H1 (cell line): ENCODE results near the gene BLMH. TPM values are rescaled to one million over a fixed set of nuclear protein-coding genes. Genes with fewer than 3 reads are reported as not detected.

Experiments used
- CTCF ChIA-PET: fragments of 300-600 bp; sonication (Branson Sonifier 250); formaldehyde crosslinking; loops from one replicate; lab custom pipeline; 2021; ENCODE audit not compliant: partially characterized antibody; lab: Charles Lee
- POLR2A ChIA-PET: fragments of 300-600 bp; sonication (Branson Sonifier 250); formaldehyde crosslinking; loops from one replicate; lab custom pipeline; 2021; ENCODE audit warnings: inconsistent platforms; ENCODE audit not compliant: partially characterized antibody; lab: Charles Lee
- DNase-seq, 2 experiments: peaks; one replicate each; pipeline versions ENCODE4 v3.0.0 to v3.0.0-alpha.2; 2010 to 2022; ENCODE audit warnings: low spot score in 2 of 2, low read depth in 1 of 2, mixed read lengths in 1 of 2
- FAIRE-seq: peaks from 2 replicates; lab custom pipeline; 2011; peaks lifted over from hg19 to GRCh38; lab: Jason Lieb, UNC
- H2AFZ ChIP-seq: 2 replicates; pipeline ENCODE4 v1.8.1; 2012; ENCODE audit warnings: low read length, inconsistent platforms
- H2AK5ac ChIP-seq: 2 replicates; pipeline ENCODE4 v1.6.1; 2013; ENCODE audit warnings: low read depth, low read length
- H2BK120ac ChIP-seq: replicated peaks from 2 replicates; pipeline ENCODE3; 2013; ENCODE audit warnings: low read depth, low read length, inconsistent platforms
- H2BK12ac ChIP-seq: 2 replicates; pipeline ENCODE4 v1.6.1; 2013; ENCODE audit warnings: low read depth, low read length
- H2BK15ac ChIP-seq: 2 replicates; pipeline ENCODE4 v1.6.1; 2013; ENCODE audit warnings: low read length
- H2BK20ac ChIP-seq: 2 replicates; pipeline ENCODE4 v1.6.1; 2013; ENCODE audit warnings: low read length
- H2BK5ac ChIP-seq: 2 replicates; pipeline ENCODE4 v1.6.1; 2013; ENCODE audit warnings: low read depth, low read length
- H3K14ac ChIP-seq: 2 replicates; pipeline ENCODE4 v1.6.1; 2013; ENCODE audit warnings: inconsistent platforms; ENCODE audit not compliant: insufficient read length
- H3K18ac ChIP-seq: 2 replicates; pipeline ENCODE4 v1.6.1; 2013; ENCODE audit warnings: low read length; ENCODE audit errors: extremely low read depth
- H3K23ac ChIP-seq: 2 replicates; pipeline ENCODE4 v1.6.1; 2013; ENCODE audit warnings: inconsistent platforms; ENCODE audit not compliant: insufficient read length
- H3K23me2 ChIP-seq: 2 replicates; pipeline ENCODE4 v1.6.1; 2013; ENCODE audit warnings: low read depth, low read length
- H3K27ac ChIP-seq: 2 replicates; pipeline ENCODE4 v1.6.1; 2011; ENCODE audit warnings: low read depth, low read length, inconsistent platforms
- H3K27me3 ChIP-seq, 4 experiments: replicated peaks in 1 of 4; 1 replicate in 1 of 4; 2 replicates in 3 of 4; pipeline versions ENCODE4 v1.6.1 to v1.8.1; 2011 to 2013; ENCODE audit warnings: low read length in 3 of 4, mild to moderate bottlenecking in 3 of 4, inconsistent platforms in 2 of 4, mixed read lengths in 2 of 4, moderate library complexity in 1 of 4; ENCODE audit not compliant: control insufficient read depth in 3 of 4, insufficient read depth in 3 of 4; ENCODE audit errors: extremely low read depth in 1 of 4
- H3K36me3 ChIP-seq, 4 experiments: 2 replicates each; pipeline versions ENCODE4 v1.6.1 to v1.8.1; 2011 to 2013; ENCODE audit warnings: mild to moderate bottlenecking in 4 of 4, low read length in 3 of 4, moderate library complexity in 2 of 4, control low read depth in 1 of 4, inconsistent platforms in 1 of 4; ENCODE audit not compliant: insufficient read depth in 4 of 4, control insufficient read depth in 2 of 4
- H3K4ac ChIP-seq: replicated peaks from 2 replicates; pipeline ENCODE3; 2013; ENCODE audit warnings: low read length, low read depth, mixed read lengths, inconsistent platforms; ENCODE audit not compliant: insufficient read length
- H3K4me1 ChIP-seq, 4 experiments: replicated peaks in 1 of 4; 1 replicate in 1 of 4; 2 replicates in 3 of 4; pipeline versions ENCODE4 v1.6.1 to v1.8.1; 2011 to 2013; ENCODE audit warnings: low read length in 3 of 4, inconsistent platforms in 2 of 4, mixed read lengths in 1 of 4; ENCODE audit not compliant: insufficient read depth in 4 of 4, control insufficient read depth in 3 of 4
- H3K4me2 ChIP-seq, 2 experiments: 2 replicates each; pipeline versions ENCODE4 v1.6.1 to v1.8.1; 2011 to 2013; ENCODE audit warnings: low read depth in 2 of 2, low read length in 2 of 2, control low read depth in 1 of 2, inconsistent platforms in 1 of 2, mild to moderate bottlenecking in 1 of 2; ENCODE audit not compliant: insufficient read depth in 1 of 2
- H3K4me3 ChIP-seq, 4 experiments: fragments of 200-600, 300-600 bp in 1 of 4; sonication (generic), shearing (Covaris generic), sonication (Bioruptor Twin) in 1 of 4; 2 replicates each; pipeline versions ENCODE4 v1.5.1 to v1.8.1; 2011 to 2016; ENCODE audit warnings: low read length in 4 of 4, low read depth in 3 of 4, control low read depth in 2 of 4, inconsistent platforms in 2 of 4, mild to moderate bottlenecking in 2 of 4, mixed read lengths in 1 of 4, moderate library complexity in 1 of 4; ENCODE audit not compliant: insufficient read depth in 2 of 4; ENCODE audit errors: extremely low read depth in 1 of 4
- H3K56ac ChIP-seq: replicated peaks from 2 replicates; pipeline ENCODE3; 2013; ENCODE audit warnings: low read depth, mild to moderate bottlenecking, mixed read lengths, low read length, inconsistent platforms; ENCODE audit not compliant: insufficient read length
- H3K79me1 ChIP-seq: 2 replicates; pipeline ENCODE4 v1.6.1; 2013; ENCODE audit warnings: low read depth, low read length, control low read depth
- H3K79me2 ChIP-seq, 2 experiments: 2 replicates each; pipeline versions ENCODE4 v1.6.1 to v1.8.1; 2012 to 2013; ENCODE audit warnings: low read length in 2 of 2, mild to moderate bottlenecking in 2 of 2, inconsistent platforms in 1 of 2; ENCODE audit not compliant: insufficient read depth in 2 of 2, control insufficient read depth in 1 of 2
- H3K9ac ChIP-seq, 4 experiments: replicated peaks in 1 of 4; 1 replicate in 1 of 4; 2 replicates in 3 of 4; pipeline versions ENCODE4 v1.6.1 to v1.8.1; 2011 to 2013; ENCODE audit warnings: low read depth in 3 of 4, low read length in 3 of 4, control low read depth in 2 of 4, mild to moderate bottlenecking in 2 of 4, moderate library complexity in 2 of 4, inconsistent platforms in 1 of 4; ENCODE audit errors: extremely low read depth in 1 of 4
- H3K9me3 ChIP-seq, 2 experiments: 2 replicates each; pipeline versions ENCODE4 v1.6.1 to v1.8.1; 2012 to 2013; ENCODE audit warnings: mild to moderate bottlenecking in 2 of 2, moderate library complexity in 2 of 2, control low read depth in 1 of 2, inconsistent platforms in 1 of 2, low read depth in 1 of 2, low read length in 1 of 2, mixed read lengths in 1 of 2; ENCODE audit not compliant: insufficient read depth in 2 of 2
- H4K20me1 ChIP-seq, 2 experiments: replicated peaks in 1 of 2; 2 replicates each; pipeline versions ENCODE3 to v1.8.1; 2011 to 2013; ENCODE audit warnings: inconsistent platforms in 2 of 2, low read length in 2 of 2, mild to moderate bottlenecking in 1 of 2; ENCODE audit not compliant: insufficient read depth in 2 of 2, control insufficient read depth in 1 of 2
- H4K5ac ChIP-seq: 2 replicates; pipeline ENCODE4 v1.6.1; 2013; ENCODE audit warnings: low read length, low read depth, mixed read lengths, inconsistent platforms; ENCODE audit not compliant: insufficient read length
- H4K8ac ChIP-seq: 2 replicates; pipeline ENCODE4 v1.8.0; 2013; ENCODE audit warnings: mild to moderate bottlenecking, moderate library complexity, low read length, inconsistent platforms; ENCODE audit not compliant: insufficient read depth; ENCODE audit errors: extremely low read depth
- H4K91ac ChIP-seq: replicated peaks from 2 replicates; pipeline ENCODE3; 2013; ENCODE audit warnings: low read length, mixed read lengths, inconsistent platforms; ENCODE audit not compliant: insufficient read length
- ASH2L ChIP-seq: fragments of 200-600, 300-600 bp; sonication (generic); IDR thresholded peaks from one replicate; pipeline ENCODE4 v1.7.1; 2017; ENCODE audit warnings: low read length
- BCL11A ChIP-seq, 2 experiments: IDR thresholded peaks; one replicate each; pipeline ENCODE4 v1.6.1; 2011; ENCODE audit warnings: low read depth in 2 of 2, low read length in 2 of 2, mild to moderate bottlenecking in 2 of 2
- CBX8 ChIP-seq: fragments of 300-800, 300-1000 bp; sonication (generic); IDR thresholded peaks from 2 replicates; pipeline ENCODE4 v1.7.1; 2016; ENCODE audit warnings: low read depth, low read length, borderline replicate concordance
- CEBPB ChIP-seq: IDR thresholded peaks from 2 replicates; pipeline ENCODE4 v1.6.1; 2012; ENCODE audit warnings: low read depth, low read length
- CREB1 ChIP-seq: IDR thresholded peaks from 2 replicates; pipeline ENCODE4 v1.6.1; 2012; ENCODE audit warnings: inconsistent platforms
- CTBP2 ChIP-seq: IDR thresholded peaks from 2 replicates; pipeline ENCODE4 v1.7.0; 2011; ENCODE audit warnings: borderline replicate concordance, mild to moderate bottlenecking, moderate library complexity, mixed read lengths, low read length; ENCODE audit not compliant: insufficient read depth, insufficient read length
- EP300 ChIP-seq, 2 experiments: IDR thresholded peaks; 1 replicate in 1 of 2; 2 replicates in 1 of 2; pipeline ENCODE4 v1.6.1; 2011 to 2012; ENCODE audit warnings: low read depth in 2 of 2, low read length in 2 of 2, mild to moderate bottlenecking in 2 of 2, borderline replicate concordance in 1 of 2, inconsistent platforms in 1 of 2, moderate library complexity in 1 of 2
- PHF8 ChIP-seq: fragments of 200-600 bp; sonication (generic); conservative IDR thresholded peaks from 2 replicates; pipeline ENCODE4 v1.7.1; 2012; ENCODE audit warnings: low read depth, mild to moderate bottlenecking, inconsistent platforms, low read length, moderate library complexity
- RAD21 ChIP-seq, 2 experiments: IDR thresholded peaks in 1 of 2; conservative IDR thresholded peaks in 1 of 2; 2 replicates each; pipeline ENCODE4 v1.6.1; 2011; ENCODE audit warnings: low read depth in 2 of 2, low read length in 2 of 2, improper control_type of control experiment in 1 of 2, inconsistent platforms in 1 of 2, mild to moderate bottlenecking in 1 of 2, moderate library complexity in 1 of 2
- SRF ChIP-seq: IDR thresholded peaks from 2 replicates; pipeline ENCODE4 v1.6.1; 2011; ENCODE audit warnings: mild to moderate bottlenecking, low read depth, low read length, moderate library complexity
- TAF1 ChIP-seq: IDR thresholded peaks from 2 replicates; pipeline ENCODE4 v1.6.1; 2011; ENCODE audit warnings: mild to moderate bottlenecking, low read depth, low read length
- TBP ChIP-seq: IDR thresholded peaks from 2 replicates; pipeline ENCODE4 v1.6.1; 2011; ENCODE audit warnings: low read depth, low read length, improper control_type of control experiment
- TCF12 ChIP-seq: IDR thresholded peaks from 2 replicates; pipeline ENCODE4 v1.6.1; 2011; ENCODE audit warnings: low read depth, mild to moderate bottlenecking, low read length
- WGBS, 2 experiments: shearing (Covaris generic) in 1 of 2; methylation state at CpG; one replicate each; pipeline versions ENCODE4 v1.1.6 to v1.1.7; 2013 to 2015; ENCODE audit warnings: low lambda C conversion rate in 2 of 2, mixed read lengths in 2 of 2, inconsistent platforms in 1 of 2, low coverage in 1 of 2, missing lambda C conversion rate in 1 of 2; ENCODE audit not compliant: insufficient replicate concordance in 2 of 2, insufficient coverage in 1 of 2, insufficient read length in 1 of 2; ENCODE audit errors: extremely low coverage in 1 of 2, missing lambda C conversion rate in 1 of 2; 5-methylcytosine and 5-hydroxymethylcytosine counted together
- polyA plus RNA-seq, 7 experiments: library from polyadenylated mRNA; depleted of rRNA in 3 of 7; stranded (reverse) in 5 of 7; unstranded in 2 of 7; fragments of >200 nt in 5 of 7; fragments of 200-250 nt in 2 of 7; gene quantifications; 1 replicate in 5 of 7; 2 replicates in 1 of 7; 4 replicates in 1 of 7; pipeline versions ENCODE4 v1.2.1 to v1.2.3, GENCODE V29; 2011 to 2013; ENCODE audit warnings: missing spikeins in 2 of 7, mixed read lengths in 2 of 7
- total RNA-seq: library from RNA; stranded (reverse); fragmentation: NEBNext Ultra II Directional; extraction: Animal tissue kit (Norgen Biotek cat#: 25700); gene quantifications from 2 replicates; pipeline ENCODE4 v1.2.1, GENCODE V29; 2021
- TF ChIP-seq, protein P1 (sequence below): IDR thresholded peaks from 2 replicates; pipeline ENCODE4 v1.6.1; 2012; ENCODE audit warnings: inconsistent platforms

BLMH gene
- total and polyA plus RNA-seq, 2 of the 8 experiments (the other 6 are each of a cell fraction or from before 2014, with no cell fraction given) = 18.2 to 74.3 TPM

- Histone ChIP-seq H3K4me2 (no peak overlapping the region), H3K23me2 (no peaks in the 10 kb centered on the region)
Observed at GRCh38 chr17:30309591-30309990, 17.8 kb upstream of the BLMH start.

More at GRCh38 chr17:30309591-30309990, 17.8 kb upstream of the BLMH start:
- no peak overlapping the region for H2BK20ac ChIP-seq
- ChIA-PET POLR2A (no interaction called here), CTCF (no interaction called here)
- H3K36me3 ChIP-seq = no peaks in the 10 kb centered on the region
- peak overlapping the region; percentile 89; the same call in 1 of the 2 replicates for H2AFZ ChIP-seq
- no peaks in the 10 kb centered on the region for H3K79me1 ChIP-seq
- no peaks in the 10 kb centered on the region for H4K20me1 ChIP-seq
- H3K14ac ChIP-seq = no peak overlapping the region
- no peak overlapping the region for H4K91ac ChIP-seq
- no peak overlapping the region for H2BK120ac ChIP-seq
- no peak overlapping the region for H2AK5ac ChIP-seq
- no peak overlapping the region for H3K18ac ChIP-seq
- no peak overlapping the region for H3K9ac ChIP-seq
- no peaks in the 10 kb centered on the region for H3K4me1 ChIP-seq
- no peak for DNase-seq
- H2BK15ac ChIP-seq = no peak overlapping the region
- H3K56ac ChIP-seq = no peak overlapping the region
- no peaks in the 10 kb centered on the region for H3K79me2 ChIP-seq
- no peak for FAIRE-seq
- TF ChIP-seq CTBP2 = no peak
- TF ChIP-seq TBP = no peak
- TF ChIP-seq SRF = no peak
- TF ChIP-seq RAD21 (IDR thresholded peaks at IDR 0.05 in 1 of 2, conservative IDR thresholded peaks at IDR 0.05 in 1 of 2; ENCODE audit: low read depth in 2 of 2, low read length in 2 of 2) = no peak
- no peak for TF ChIP-seq PHF8
- no peak for TF ChIP-seq CBX8
- TF ChIP-seq TAF1 = no peak
- TF ChIP-seq CEBPB = no peak
- TF ChIP-seq, protein P1, sequence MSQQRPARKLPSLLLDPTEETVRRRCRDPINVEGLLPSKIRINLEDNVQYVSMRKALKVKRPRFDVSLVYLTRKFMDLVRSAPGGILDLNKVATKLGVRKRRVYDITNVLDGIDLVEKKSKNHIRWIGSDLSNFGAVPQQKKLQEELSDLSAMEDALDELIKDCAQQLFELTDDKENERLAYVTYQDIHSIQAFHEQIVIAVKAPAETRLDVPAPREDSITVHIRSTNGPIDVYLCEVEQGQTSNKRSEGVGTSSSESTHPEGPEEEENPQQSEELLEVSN = no peak
- TF ChIP-seq CREB1 = no peak
- TF ChIP-seq TCF12 = no peak
- TF ChIP-seq BCL11A (IDR thresholded peaks at IDR 0.05; ENCODE audit: low read depth in 2 of 2, low read length in 2 of 2) = no peak
- no peak for TF ChIP-seq EP300 (IDR thresholded peaks at IDR 0.05; ENCODE audit: borderline replicate concordance in 1 of 2, low read depth in 2 of 2, low read length in 2 of 2)
- no peak for TF ChIP-seq ASH2L
- no peak overlapping the region for H3K4me3 ChIP-seq
- H2BK12ac ChIP-seq = no peak overlapping the region
- H2BK5ac ChIP-seq = no peak overlapping the region
- H3K4ac ChIP-seq = no peak overlapping the region
- no peak overlapping the region for H4K5ac ChIP-seq
- H3K23ac ChIP-seq = no peak overlapping the region
- WGBS, 2 experiments = 93% methylated on average over 6 of the region's 6 CpGs; no CpG with 5 or more reads in 1 of the 2 experiments
- no peaks in the 10 kb centered on the region for H3K27me3 ChIP-seq
- H4K8ac ChIP-seq = no peak overlapping the region
- H3K27ac ChIP-seq = no peak overlapping the region
- no peaks in the 10 kb centered on the region for H3K9me3 ChIP-seq
